GM18505 (cell line): Measurements from ENCODE around the gene NR3C2.
"Not testable (repeated sequence)": the region's sequence is repeated elsewhere in the genome, so short reads cannot be mapped to it uniquely, and the experiment has no call there.

Source experiments
- ATAC-seq: cut with Tn5 transposase; IDR thresholded peaks from one replicate; pipeline ENCODE4 v1.9.1; 2021; ENCODE audit not compliant: unreplicated experiment
- POLR2A ChIP-seq: IDR thresholded peaks from 4 replicates; pipeline ENCODE4 v1.6.1; 2011; ENCODE audit warnings: borderline replicate concordance; ENCODE audit not compliant: insufficient read depth, insufficient read length; ENCODE audit errors: extremely low read depth

Gene NR3C2

DNA sequence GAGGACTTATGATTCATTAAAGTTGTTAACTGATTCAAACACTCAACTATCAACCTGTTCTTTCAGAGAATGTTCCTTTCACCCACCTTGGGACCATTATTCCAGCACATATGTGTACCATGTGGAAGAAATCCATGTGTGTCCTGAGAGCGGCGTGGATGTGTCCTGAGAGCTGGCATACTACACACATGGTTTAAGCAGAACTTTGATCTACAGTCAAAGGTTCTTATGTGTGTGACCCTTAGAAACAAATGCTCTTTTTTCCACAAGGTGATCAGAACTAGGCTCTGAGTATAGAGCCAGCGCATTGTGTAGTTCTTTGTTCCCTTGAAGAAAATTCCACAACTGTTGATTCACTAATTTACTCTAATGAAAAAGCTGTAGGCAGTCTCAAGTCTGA lies 332.0 kb downstream of the NR3C2 start:
- no peak for TF ChIP-seq POLR2A

DNA sequence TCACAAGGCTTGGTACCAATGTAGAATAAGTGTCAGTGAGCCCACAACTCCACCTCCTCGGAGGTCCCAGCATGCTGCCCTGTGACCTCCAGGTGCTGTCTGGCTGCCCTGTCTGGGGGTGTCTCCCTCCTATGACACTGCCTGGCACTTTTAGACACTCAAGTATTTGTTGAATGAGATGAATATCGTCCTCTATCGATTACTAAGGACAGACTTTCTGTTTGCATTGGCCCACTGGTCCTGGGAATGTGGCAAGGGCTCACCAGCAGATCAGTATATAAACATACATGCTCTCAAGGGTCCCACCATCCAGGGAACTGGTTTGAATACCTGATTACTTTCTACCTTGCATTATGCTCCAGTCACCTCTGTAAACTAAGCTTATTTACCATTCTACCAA lies 333.0 kb downstream of the NR3C2 start:
- no peak for ATAC-seq
- no peak for TF ChIP-seq POLR2A

More for the DNA sequence above, 332.0 kb downstream of the NR3C2 start:
- no peak for ATAC-seq

DNA sequence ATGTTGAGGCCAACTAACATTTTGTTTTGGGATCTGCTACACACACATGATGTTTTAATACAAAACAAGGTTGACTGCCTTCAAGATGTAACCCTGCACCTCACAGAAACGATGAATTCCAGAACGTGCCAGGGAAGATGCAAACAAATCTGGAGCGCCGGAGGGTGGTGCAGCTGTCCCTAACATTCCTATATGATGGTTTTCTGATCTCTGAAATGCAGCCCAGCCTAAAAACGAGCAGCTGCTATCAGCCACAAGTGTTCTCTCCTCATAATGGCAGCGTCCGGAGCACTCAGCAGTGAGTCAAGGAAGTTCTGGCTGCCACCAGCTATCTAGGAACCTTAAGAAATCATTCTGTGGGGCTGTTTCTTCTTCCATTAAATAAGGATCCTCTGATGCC lies 333.4 kb downstream of the NR3C2 start:
- ATAC-seq, result no peak
- no peak for TF ChIP-seq POLR2A

DNA sequence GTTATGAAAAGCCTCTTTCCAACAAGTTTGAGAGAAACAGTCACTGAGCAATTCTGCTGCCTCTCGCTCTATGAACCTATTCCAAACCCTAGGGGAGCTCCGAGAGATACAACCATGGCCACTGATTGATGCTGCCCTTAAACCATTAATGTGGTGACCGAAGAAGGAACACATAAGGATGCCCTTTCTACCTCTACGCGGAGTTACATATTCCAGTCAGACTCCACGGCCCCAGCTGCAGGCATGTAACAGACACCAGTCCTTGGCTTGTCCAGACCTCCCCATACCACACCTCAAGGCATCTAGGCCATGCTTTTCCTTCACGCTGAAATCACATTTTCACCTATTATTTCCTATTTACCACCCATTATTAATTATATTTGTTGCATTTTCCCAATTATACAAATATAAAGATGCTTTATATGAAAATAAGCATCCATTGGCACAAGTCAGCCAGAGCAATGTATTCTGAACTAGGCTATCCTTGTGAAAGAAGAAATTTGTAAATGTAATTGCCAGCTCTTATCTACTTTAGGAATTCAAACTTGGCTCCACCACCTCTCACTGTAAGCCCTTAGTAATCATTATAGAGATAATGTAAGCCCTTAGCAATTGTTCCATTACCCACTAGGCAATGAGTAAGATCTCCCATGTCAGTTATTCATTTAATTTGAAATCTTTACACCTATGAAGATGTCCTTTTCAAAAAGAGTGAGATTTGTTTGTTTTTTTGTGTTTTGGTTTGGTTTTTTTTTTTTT lies 338.4 kb downstream of the NR3C2 start:
- no peak for ATAC-seq
- no peak for TF ChIP-seq POLR2A

- no peak for ATAC-seq
- TF ChIP-seq POLR2A, result no peak
Measured at GRCh38 chr4:148101790-148102189, 340.4 kb downstream of the NR3C2 start.

DNA sequence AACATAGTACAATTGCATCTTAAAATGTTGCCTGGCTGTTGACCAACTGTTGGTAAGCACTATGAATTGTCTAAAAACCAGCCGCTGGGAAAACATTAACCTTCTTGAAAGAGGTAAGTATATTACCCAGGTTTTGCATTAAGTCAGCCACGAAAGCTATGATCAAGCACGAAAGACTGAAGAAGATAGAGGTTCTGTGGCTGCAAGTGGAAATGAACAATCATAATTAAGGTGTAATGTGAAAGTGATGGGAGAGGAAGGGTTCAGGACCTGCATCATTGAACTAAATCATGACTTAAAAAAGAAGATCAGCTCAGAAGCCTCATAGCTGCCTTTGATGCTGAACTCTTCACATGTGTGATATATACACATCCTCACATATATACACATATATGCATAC lies 341.0 kb downstream of the NR3C2 start:
- no peak for ATAC-seq
- TF ChIP-seq POLR2A, result no peak

DNA sequence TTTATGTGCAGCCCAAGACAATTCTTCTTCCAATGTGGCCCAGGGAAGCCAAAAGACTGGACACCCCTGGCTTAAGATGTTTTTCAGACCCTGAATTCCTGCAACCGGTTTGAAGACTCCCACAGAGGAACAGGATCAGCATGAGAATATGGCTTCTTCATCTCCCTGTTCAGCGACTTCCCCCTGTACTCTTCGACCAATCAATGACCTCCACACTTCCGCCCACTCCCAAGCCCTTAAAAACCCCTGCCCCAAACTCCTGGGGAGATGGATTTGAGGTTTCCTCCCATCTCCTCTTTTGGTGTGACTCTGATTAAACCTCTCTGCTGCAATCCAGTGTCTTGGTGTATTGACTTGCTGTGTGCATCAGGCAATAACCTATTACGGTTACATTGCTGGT lies 344.4 kb downstream of the NR3C2 start:
- ATAC-seq, result no peak
- no peak for TF ChIP-seq POLR2A

DNA sequence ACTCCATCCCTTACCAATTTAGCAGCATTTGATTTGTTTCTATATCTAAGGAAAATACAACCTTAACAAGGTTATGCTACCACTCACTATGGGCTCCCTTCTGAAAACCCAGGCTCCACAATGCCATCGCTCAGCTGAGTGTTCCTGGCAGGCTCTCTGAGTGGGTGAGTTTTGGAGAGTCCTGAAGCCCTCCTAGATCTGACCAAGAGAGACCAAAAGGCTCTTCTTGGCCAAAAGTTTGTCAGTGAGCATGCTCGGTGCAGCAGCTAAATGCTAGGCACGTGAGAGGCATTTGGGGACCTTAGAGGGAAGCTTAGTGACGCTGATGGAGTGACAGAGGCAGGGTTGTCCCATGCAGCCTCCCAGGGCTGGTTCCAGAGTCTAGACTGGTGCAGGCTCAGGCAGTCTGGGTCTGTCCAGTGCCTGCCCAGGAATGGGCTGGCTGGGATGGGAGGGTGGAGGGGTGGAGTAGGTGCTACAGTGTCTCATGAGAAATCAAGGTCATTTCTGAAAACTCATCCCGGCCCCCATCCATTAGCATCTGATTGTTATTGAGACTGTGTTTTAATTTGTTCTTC lies 346.8 kb downstream of the NR3C2 start:
- no peak for TF ChIP-seq POLR2A
- ATAC-seq, result no peak

- TF ChIP-seq POLR2A, result no peak
- no peak for ATAC-seq
Measured at GRCh38 chr4:148094149-148094548, 348.1 kb downstream of the NR3C2 start.

DNA sequence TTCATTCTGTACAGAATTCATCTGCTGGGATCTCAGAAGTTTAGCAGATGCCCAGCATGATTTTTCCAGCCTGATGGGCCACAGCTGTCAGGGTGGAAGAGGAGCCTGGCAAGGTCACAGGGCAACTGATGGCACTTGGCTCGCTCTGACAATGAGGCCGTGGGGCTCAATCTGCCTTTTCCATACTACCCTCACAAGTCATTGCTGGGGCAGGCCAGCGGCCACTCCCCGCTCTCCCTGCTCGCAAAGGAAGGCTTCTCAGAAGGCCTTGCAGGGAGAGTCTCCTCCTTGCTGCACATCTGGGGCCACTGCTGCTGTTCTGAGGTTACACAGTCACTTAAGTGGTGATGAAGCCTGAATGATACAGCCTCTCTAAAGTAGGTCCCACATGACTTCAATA lies 349.1 kb downstream of the NR3C2 start:
- no peak for ATAC-seq
- TF ChIP-seq POLR2A, result no peak

GRCh38 chr4:148092316-148093014 lies 349.7 kb downstream of the NR3C2 start:
- no peak for TF ChIP-seq POLR2A
- ATAC-seq, result no peak

DNA sequence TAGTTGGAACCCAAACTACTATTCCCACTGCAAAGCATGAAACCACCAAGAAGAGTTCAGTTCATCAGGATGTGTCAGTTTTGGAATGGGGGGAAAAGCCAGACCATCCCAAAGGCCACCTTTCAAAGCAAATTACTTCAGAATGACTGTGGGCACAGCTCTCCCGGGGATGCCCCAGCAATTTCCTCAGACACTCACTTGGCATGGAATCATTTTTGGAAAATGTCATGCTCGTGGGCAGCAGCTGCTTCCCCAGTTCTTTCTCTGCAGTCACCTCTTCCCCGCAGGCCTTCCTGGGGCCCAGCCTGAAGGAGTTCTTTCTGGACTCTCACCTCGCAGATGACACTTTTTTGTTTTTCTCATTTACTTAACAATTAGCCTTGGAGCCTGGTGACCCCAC lies 350.3 kb downstream of the NR3C2 start:
- no peak for TF ChIP-seq POLR2A

GRCh38 chr4:148090503-148091476 lies 351.4 kb downstream of the NR3C2 start:
- TF ChIP-seq POLR2A, result no peak

More for the DNA sequence above, 350.3 kb downstream of the NR3C2 start:
- ATAC-seq, result no peak

DNA sequence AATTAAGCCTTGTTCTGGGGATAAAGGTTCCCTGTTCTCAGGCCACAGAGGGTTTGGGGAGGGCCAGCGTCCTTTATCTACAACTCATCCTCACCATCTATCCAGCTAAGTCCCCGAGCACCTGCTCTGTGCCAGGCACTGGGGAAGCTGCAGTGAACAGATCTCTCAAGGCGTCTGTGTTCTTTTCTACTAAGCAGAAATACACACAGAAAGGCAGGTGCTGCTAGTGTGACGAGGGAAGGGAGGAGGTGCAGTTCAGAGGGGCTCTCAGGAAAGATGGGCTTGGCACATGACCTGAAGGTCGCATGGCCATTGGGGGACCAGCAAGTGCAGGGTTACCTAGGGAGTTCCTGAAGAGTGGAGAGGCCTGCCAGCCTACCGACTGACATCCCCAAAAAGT lies 352.2 kb downstream of the NR3C2 start:
- ATAC-seq, result no peak
- no peak for TF ChIP-seq POLR2A

More at GRCh38 chr4:148090503-148091476, 351.4 kb downstream of the NR3C2 start:
- no peak for ATAC-seq

GRCh38 chr4:148089624-148090023 lies 352.6 kb downstream of the NR3C2 start:
- ATAC-seq, result no peak
- TF ChIP-seq POLR2A, result no peak

- ATAC-seq, result not testable (repeated sequence)
Measured at GRCh38 chr4:148083073-148083472, 359.1 kb downstream of the NR3C2 start.
